Neural cell (in vitro differentiated cells): ENCODE measurements around the gene ZNF225. TPM values are rescaled to one million over a fixed set of nuclear protein-coding genes. Genes with fewer than 3 reads are reported as not detected.
A peak's percentile ranks its signal among the peaks of the same experiment; 100 is the strongest.

Source experiments
- H2AFZ ChIP-seq: fragments of 200-600, 300-800 bp; sonication (generic), shearing (Covaris generic); 2 replicates; pipeline ENCODE4 v1.6.0; 2014; ENCODE audit warnings: low read depth, mild to moderate bottlenecking, antibody characterized with exemption, low read length, moderate library complexity
- H3F3A ChIP-seq: fragments of 200-600 bp; shearing (Covaris generic); 2 replicates; pipeline ENCODE4 v1.6.1; 2016; ENCODE audit warnings: mild to moderate bottlenecking, moderate library complexity, mixed read lengths, antibody characterized with exemption, low read length; ENCODE audit not compliant: insufficient read depth, poor library complexity, severe bottlenecking
- H3K27ac ChIP-seq: fragments of 200-600, 300-800 bp; sonication (generic), shearing (Covaris generic); 2 replicates; pipeline ENCODE4 v1.5.1; 2014; ENCODE audit warnings: mild to moderate bottlenecking, low read length, moderate library complexity
- H3K27me3 ChIP-seq: fragments of 300-800, 200-600 bp; sonication (generic), shearing (Covaris generic); 2 replicates; pipeline ENCODE4 v1.6.0; 2014; ENCODE audit warnings: mild to moderate bottlenecking, low read depth, low read length, moderate library complexity; ENCODE audit not compliant: insufficient read depth
- H3K36me3 ChIP-seq: fragments of 300-800, 200-600 bp; sonication (generic), shearing (Covaris generic); 2 replicates; pipeline ENCODE4 v1.5.1; 2014; ENCODE audit warnings: mild to moderate bottlenecking, antibody characterized with exemption, low read length, moderate library complexity; ENCODE audit not compliant: insufficient read depth
- H3K4me2 ChIP-seq: fragments of 300-800, 200-600 bp; sonication (generic), shearing (Covaris generic); 2 replicates; pipeline ENCODE4 v1.6.0; 2014; ENCODE audit warnings: mild to moderate bottlenecking, low read length
- H3K4me3 ChIP-seq: fragments of 300-800, 200-600 bp; sonication (generic), shearing (Covaris generic); 2 replicates; pipeline ENCODE4 v1.5.1; 2014; ENCODE audit warnings: mild to moderate bottlenecking, low read length, moderate library complexity
- H3K79me2 ChIP-seq: fragments of 200-600 bp; shearing (Covaris generic); replicated peaks from 2 replicates; pipeline ENCODE4 v1.6.0; 2014; ENCODE audit warnings: mild to moderate bottlenecking, low read length, moderate library complexity; ENCODE audit not compliant: insufficient read depth
- H3K9ac ChIP-seq: fragments of 300-800, 200-600 bp; sonication (generic), shearing (Covaris generic); 2 replicates; pipeline ENCODE4 v1.6.1; 2016; ENCODE audit warnings: mild to moderate bottlenecking, low read length, mixed read lengths
- H3K9me2 ChIP-seq: fragments of 200-600 bp; shearing (Covaris generic); 2 replicates; pipeline ENCODE4 v1.6.1; 2016; ENCODE audit warnings: mild to moderate bottlenecking, low read length, mixed read lengths; ENCODE audit not compliant: insufficient read depth
- H3K9me3 ChIP-seq: fragments of 200-600, 300-800 bp; sonication (generic), shearing (Covaris generic); 2 replicates; pipeline ENCODE4 v1.6.1; 2016; ENCODE audit warnings: mild to moderate bottlenecking, mixed run types, low read length, moderate library complexity, mixed read lengths
- H4K20me1 ChIP-seq: fragments of 200-600 bp; shearing (Covaris generic); 2 replicates; pipeline ENCODE4 v1.6.1; 2016; ENCODE audit warnings: mild to moderate bottlenecking, mixed run types; ENCODE audit not compliant: insufficient read depth
- EP300 ChIP-seq: fragments of 450-650 bp; conservative IDR thresholded peaks from 2 replicates; pipeline ENCODE4 v1.6.1; 2014; ENCODE audit warnings: antibody characterized with exemption, mild to moderate bottlenecking, moderate library complexity; ENCODE audit not compliant: poor library complexity, severe bottlenecking
- EZH2 ChIP-seq: fragments of 200-600, 300-800 bp; shearing (Covaris generic), sonication (generic); IDR thresholded peaks from 2 replicates; pipeline ENCODE4 v1.6.1; 2014; ENCODE audit warnings: antibody characterized with exemption, low read length, borderline replicate concordance, mild to moderate bottlenecking; ENCODE audit not compliant: insufficient read depth, poor library complexity, severe bottlenecking
- MXI1 ChIP-seq: fragments of 450-650 bp; conservative IDR thresholded peaks from 2 replicates; pipeline ENCODE4 v1.6.1; 2014; ENCODE audit warnings: antibody characterized with exemption, mild to moderate bottlenecking; ENCODE audit not compliant: poor library complexity, severe bottlenecking
- POLR2AphosphoS5 ChIP-seq: IDR thresholded peaks from 2 replicates; pipeline ENCODE4 v1.6.1; 2012
- RAD21 ChIP-seq: fragments of 450-650 bp; conservative IDR thresholded peaks from 2 replicates; pipeline ENCODE4 v1.6.1; 2014; ENCODE audit warnings: antibody characterized with exemption, mild to moderate bottlenecking, moderate library complexity
- REST ChIP-seq: IDR thresholded peaks from 2 replicates; pipeline ENCODE4 v1.6.1; 2012; ENCODE audit warnings: borderline replicate concordance
- SMC3 ChIP-seq: fragments of 450-650 bp; conservative IDR thresholded peaks from 2 replicates; pipeline ENCODE4 v1.6.1; 2014; ENCODE audit warnings: antibody characterized with exemption, mild to moderate bottlenecking, moderate library complexity; ENCODE audit not compliant: poor library complexity
- TAF1 ChIP-seq: IDR thresholded peaks from 2 replicates; pipeline ENCODE4 v1.6.1; 2012; ENCODE audit warnings: low read depth
- polyA plus RNA-seq: library from polyadenylated mRNA; depleted of rRNA; stranded (reverse); fragments of >200 nt; gene quantifications from 2 replicates; pipeline ENCODE4 v1.2.3, GENCODE V29; 2014
- TF ChIP-seq, protein P1 (sequence below): fragments of 450-650 bp; IDR thresholded peaks from 2 replicates; pipeline ENCODE4 v1.5.1; 2014; ENCODE audit warnings: antibody characterized with exemption, mild to moderate bottlenecking, moderate library complexity; ENCODE audit not compliant: poor library complexity, severe bottlenecking

ZNF225 gene
- polyA plus RNA-seq, 1 donor from 2014 or later = 8.5 TPM

- Histone ChIP-seq H3K79me2 (no peaks in the 10 kb centered on the region), H3K36me3 (peaks cover 7% of the 10 kb centered on the region), H3K9me3 (no peaks in the 10 kb centered on the region), H4K20me1 (no peaks in the 10 kb centered on the region), H3K27ac (no peak overlapping the region), H2AFZ (peak overlapping the region; percentile 71), H3K27me3 (no peaks in the 10 kb centered on the region), H3K4me2 (peak overlapping the region; percentile 88), H3K4me3 (peak overlapping the region; percentile 76), H3F3A (no peaks in the 10 kb centered on the region), H3K9ac (peak overlapping the region; percentile 66), H3K9me2 (no peaks in the 10 kb centered on the region)
- TF ChIP-seq EP300 (no peak), RAD21 (no peak), TAF1 (no peak), EZH2 (no peak), POLR2AphosphoS5 (no peak), REST (no peak), SMC3 (no peak), MXI1 (no peak)
- TF ChIP-seq, protein P1, sequence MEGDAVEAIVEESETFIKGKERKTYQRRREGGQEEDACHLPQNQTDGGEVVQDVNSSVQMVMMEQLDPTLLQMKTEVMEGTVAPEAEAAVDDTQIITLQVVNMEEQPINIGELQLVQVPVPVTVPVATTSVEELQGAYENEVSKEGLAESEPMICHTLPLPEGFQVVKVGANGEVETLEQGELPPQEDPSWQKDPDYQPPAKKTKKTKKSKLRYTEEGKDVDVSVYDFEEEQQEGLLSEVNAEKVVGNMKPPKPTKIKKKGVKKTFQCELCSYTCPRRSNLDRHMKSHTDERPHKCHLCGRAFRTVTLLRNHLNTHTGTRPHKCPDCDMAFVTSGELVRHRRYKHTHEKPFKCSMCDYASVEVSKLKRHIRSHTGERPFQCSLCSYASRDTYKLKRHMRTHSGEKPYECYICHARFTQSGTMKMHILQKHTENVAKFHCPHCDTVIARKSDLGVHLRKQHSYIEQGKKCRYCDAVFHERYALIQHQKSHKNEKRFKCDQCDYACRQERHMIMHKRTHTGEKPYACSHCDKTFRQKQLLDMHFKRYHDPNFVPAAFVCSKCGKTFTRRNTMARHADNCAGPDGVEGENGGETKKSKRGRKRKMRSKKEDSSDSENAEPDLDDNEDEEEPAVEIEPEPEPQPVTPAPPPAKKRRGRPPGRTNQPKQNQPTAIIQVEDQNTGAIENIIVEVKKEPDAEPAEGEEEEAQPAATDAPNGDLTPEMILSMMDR = no peak
These were observed 40.4 kb upstream of the ZNF225 start for GRCh38 chr19:44072543-44073401.

- Histone ChIP-seq H3K27me3 (no peaks in the 10 kb centered on the region), H3K36me3 (no peaks in the 10 kb centered on the region), H2AFZ (no peak overlapping the region), H3K9me2 (no peaks in the 10 kb centered on the region), H3K4me2 (no peak overlapping the region), H3K4me3 (no peak overlapping the region), H3F3A (no peaks in the 10 kb centered on the region), H3K79me2 (no peaks in the 10 kb centered on the region), H4K20me1 (no peaks in the 10 kb centered on the region), H3K27ac (no peak overlapping the region), H3K9ac (no peak overlapping the region), H3K9me3 (no peaks in the 10 kb centered on the region)
- TF ChIP-seq EZH2 (no peak), POLR2AphosphoS5 (no peak), SMC3 (no peak), REST (no peak), TAF1 (no peak)
- TF ChIP-seq, protein P1 = no peak
These were observed 36.9 kb upstream of the ZNF225 start for GRCh38 chr19:44076325-44076724.
